Fibroblast of pulmonary artery (primary cell): ENCODE data around the gene GPATCH8.

Experiments
- DNase-seq: peaks from one replicate; pipeline ENCODE4 v3.0.0-alpha.2; 2010; ENCODE audit warnings: low read depth
- H3K4me3 ChIP-seq: replicated peaks from 2 replicates; pipeline ENCODE4 v1.5.1; 2011; ENCODE audit warnings: low read depth, mild to moderate bottlenecking, control low read depth, low read length, moderate library complexity
- TF ChIP-seq, protein P1 (sequence below): IDR thresholded peaks from 2 replicates; pipeline ENCODE4 v1.5.1; 2011; ENCODE audit warnings: mild to moderate bottlenecking, control low read depth, low read length, inconsistent platforms; ENCODE audit errors: missing control alignments

Gene GPATCH8

DNA sequence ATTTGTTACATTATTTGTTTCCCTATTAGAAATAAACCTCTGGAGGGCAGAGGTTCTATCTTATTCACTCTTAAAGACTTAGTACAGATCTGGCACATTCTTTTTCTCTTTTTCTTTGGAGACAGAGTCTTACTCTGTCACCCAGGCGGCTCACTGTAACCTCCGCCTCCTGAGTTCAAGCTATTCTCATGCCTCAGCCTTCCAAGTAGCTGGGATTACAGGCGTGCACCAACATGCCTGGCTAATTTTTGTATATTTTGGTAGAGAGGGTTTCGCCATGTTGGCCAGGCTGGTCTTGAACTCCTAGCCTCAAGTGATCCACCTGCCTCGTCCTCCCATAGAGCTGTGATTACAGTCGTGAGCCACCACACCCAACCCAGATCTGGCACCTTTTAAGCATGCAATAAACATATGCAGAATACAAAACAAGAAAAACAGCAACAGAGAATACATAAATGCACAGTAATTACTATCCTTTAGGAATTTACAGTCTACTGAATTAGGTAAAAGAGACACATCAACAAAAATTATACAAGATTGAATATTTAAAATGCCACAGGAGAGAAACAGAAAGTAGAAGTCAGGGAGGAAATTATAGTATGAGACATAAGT lies 52.1 kb downstream of the GPATCH8 start:
- DNase-seq, result no peak
- TF ChIP-seq, protein P1, sequence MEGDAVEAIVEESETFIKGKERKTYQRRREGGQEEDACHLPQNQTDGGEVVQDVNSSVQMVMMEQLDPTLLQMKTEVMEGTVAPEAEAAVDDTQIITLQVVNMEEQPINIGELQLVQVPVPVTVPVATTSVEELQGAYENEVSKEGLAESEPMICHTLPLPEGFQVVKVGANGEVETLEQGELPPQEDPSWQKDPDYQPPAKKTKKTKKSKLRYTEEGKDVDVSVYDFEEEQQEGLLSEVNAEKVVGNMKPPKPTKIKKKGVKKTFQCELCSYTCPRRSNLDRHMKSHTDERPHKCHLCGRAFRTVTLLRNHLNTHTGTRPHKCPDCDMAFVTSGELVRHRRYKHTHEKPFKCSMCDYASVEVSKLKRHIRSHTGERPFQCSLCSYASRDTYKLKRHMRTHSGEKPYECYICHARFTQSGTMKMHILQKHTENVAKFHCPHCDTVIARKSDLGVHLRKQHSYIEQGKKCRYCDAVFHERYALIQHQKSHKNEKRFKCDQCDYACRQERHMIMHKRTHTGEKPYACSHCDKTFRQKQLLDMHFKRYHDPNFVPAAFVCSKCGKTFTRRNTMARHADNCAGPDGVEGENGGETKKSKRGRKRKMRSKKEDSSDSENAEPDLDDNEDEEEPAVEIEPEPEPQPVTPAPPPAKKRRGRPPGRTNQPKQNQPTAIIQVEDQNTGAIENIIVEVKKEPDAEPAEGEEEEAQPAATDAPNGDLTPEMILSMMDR, result no peak
- H3K4me3 ChIP-seq, result no peak overlapping the region

DNA sequence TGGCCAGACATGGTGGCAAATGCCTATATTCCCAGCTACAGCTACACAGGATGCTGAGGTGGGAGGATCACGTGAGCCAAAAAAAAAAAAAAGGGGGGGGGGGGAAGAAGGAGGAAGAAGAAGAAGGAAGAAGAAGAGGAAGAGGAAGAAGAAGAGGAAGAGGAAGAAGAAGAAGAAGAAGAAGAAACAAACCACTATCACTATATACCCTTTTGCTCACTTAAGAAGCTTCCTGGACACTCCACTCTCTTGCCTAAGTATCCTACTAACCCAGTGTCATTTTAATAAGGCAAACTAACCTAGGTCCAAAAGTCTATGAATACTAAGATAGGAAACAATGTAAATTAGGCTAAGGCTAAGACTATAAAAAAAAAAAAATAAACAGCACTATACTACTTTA lies 54.8 kb downstream of the GPATCH8 start:
- no peak for DNase-seq
- TF ChIP-seq, protein P1, result no peak

DNA sequence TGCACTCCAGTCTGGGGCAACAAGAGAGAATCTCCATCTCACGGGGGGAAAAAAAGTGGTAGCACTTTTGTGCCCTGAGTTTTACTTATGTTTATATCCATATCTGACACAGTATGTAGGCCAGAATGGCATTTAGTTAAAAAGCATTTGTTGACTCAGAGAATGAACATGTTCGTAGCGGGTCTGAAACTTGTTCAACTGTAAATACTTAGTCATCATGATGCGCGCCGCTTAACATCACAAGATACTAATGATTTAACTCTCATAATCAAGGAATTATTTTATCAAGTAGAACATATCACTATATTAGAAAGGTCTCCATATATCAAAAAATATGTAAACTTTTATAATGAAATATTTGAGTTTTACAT lies 58.5 kb downstream of the GPATCH8 start:
- TF ChIP-seq, protein P1, result no peak
- no peak overlapping the region for H3K4me3 ChIP-seq
- peak; percentile 28 for DNase-seq

More for the DNA sequence above, 54.8 kb downstream of the GPATCH8 start:
- H3K4me3 ChIP-seq, result no peak overlapping the region

DNA sequence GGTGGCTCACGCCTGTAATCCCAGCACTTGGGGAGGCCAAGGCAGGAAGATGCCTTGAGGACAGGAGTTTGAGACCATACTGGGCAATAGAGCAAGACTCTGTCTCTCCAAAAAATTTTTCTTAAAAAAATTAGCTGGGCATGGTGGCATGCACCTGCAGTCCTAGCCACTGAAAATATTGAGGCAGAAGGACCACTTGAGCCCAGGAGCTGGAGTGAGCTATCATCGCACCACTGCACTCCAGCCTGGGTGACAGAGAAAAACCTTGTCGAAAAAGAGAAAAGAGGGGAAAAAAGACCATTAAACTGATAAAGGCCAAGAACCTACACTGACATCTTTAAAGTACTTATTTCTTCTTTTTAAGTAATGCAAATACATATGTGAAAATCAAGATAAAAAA lies 60.4 kb downstream of the GPATCH8 start:
- H3K4me3 ChIP-seq, result no peak overlapping the region
- DNase-seq, result no peak
- TF ChIP-seq, protein P1, result no peak

DNA sequence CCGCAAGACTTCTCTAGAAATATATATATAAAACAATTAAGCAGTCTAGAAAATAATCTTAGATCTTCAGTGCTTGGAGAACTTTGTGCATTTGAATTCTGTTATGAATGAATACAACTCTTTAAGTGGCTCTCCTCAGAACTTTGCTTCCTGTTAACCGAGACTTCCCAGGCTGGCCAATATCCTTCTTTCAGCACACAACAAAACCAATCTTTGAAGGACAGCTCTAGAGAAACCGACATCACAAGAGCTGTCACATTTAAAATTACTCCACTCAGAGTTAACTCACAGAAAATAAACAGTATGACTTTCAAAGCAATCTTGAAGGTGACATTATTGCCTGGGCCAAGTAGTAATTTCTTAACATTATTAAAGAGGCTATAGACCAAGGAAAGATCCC lies 64.0 kb downstream of the GPATCH8 start:
- no peak overlapping the region for H3K4me3 ChIP-seq
- no peak for DNase-seq
- TF ChIP-seq, protein P1, result no peak

DNA sequence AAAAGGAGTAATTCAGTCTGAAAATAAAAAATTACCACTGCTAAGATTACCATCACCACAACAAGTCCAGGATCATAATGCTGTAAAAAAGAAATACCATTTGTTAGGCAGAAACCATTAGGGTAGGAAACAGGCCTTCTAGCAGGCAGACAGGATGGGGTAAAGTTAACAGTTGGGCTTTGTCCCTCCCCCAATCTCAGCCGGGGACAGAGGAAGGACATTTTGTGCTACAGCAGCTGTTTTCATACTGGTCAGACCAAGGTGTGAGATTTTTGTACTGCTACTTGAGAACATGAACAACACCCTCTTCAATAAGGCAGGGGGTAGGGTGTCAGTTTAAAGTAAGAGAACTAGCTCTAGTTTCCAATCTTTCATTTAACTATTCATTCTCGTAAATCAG lies 64.6 kb downstream of the GPATCH8 start:
- TF ChIP-seq, protein P1, result no peak
- no peak for DNase-seq
- H3K4me3 ChIP-seq, result no peak overlapping the region

DNA sequence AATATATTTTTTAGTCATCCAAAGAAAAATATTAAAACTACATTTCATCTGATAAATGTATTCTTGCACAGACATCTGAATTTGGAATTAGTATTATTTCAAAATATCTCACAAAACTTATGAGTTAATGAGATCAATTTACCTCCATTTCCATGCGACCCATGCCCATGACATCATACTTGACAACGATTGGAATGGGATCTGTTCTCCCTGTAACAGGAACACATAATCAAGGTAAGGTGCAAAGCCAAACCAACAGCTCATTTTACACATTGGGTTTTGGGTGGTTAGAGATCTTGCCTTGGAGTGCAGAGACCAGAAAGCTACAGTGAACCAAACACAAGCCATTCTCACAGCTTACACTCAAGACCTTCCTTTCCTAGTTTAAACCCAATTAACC lies 66.9 kb downstream of the GPATCH8 start:
- no peak for DNase-seq
- TF ChIP-seq, protein P1, result no peak
- no peak overlapping the region for H3K4me3 ChIP-seq
